Activated CD8-positive, alpha-beta memory T cell treated with anti-CD3 and anti-CD28 coated beads for 48 hours (primary cell): ENCODE results near the gene MLEC.
A peak's percentile ranks its signal among the peaks of the same experiment; 100 is the strongest.

Source experiments
- DNase-seq, 3 experiments: peaks; one replicate each; pipeline ENCODE4 v3.0.0-alpha.2; 2020; ENCODE audit warnings: low read depth in 2 of 3, low spot score in 2 of 3

MLEC gene

DNA sequence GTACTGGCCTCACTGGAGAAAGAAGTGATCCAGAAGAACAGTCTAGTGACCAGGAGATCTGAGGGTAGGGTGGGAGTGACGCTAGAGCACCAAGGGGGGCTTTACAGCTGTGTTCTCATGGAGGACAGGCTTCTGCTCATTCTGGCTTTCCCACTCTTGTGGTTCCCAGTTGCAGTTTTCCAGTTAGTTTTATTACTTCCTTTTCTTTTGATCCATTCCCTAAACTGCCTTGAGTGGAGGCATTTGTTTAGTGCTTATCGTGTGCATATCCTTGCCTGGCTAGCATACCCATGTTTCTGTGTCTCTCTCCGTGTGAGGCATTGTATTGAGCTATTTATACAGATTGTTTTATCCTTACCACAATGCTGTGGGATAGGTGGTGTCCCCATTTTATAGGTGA, 4.0 kb downstream of the MLEC start:
- DNase-seq = no peak

DNA sequence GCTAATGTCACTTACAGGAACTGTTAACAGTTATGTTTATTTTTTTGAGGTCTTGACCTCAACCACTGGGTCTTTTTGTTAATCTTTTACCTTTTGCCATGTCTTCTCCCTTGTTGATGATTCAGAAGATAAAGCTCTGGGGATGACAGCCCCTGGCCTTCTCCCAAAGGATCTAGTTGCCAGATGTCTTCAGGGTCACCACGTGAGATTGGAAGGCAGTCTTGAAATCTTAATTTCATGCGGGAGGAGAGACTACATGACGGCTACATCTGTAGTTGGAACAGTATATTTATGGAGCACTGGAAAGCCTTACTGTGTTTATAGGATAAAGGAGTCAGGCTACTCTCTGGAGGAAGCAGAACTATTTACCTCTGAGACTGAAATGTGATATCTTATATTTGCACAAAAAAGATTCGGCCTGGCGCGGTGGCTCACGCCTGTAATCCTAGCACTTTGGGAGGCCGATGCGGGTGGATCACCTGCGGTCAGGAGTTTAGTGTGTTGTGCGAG, 5.6 kb downstream of the MLEC start:
- no peak for DNase-seq

DNA sequence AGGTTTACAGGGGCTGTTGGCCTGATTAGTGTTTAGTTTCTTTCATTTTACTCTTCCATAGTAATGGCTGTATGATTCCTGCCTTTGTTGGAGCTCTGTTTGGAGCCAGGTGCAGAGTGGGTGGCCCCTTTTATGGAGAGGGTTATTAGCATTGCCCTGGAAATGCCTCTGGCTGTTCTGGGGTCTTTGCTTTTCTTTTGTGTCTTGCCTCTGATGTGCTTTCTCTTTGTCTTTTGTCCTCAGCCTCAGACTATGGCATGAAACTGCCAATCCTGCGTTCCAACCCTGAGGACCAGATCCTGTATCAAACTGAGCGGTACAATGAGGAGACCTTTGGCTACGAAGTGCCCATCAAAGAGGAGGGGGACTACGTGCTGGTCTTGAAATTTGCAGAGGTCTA, 6.9 kb downstream of the MLEC start:
- no peak for DNase-seq

DNA sequence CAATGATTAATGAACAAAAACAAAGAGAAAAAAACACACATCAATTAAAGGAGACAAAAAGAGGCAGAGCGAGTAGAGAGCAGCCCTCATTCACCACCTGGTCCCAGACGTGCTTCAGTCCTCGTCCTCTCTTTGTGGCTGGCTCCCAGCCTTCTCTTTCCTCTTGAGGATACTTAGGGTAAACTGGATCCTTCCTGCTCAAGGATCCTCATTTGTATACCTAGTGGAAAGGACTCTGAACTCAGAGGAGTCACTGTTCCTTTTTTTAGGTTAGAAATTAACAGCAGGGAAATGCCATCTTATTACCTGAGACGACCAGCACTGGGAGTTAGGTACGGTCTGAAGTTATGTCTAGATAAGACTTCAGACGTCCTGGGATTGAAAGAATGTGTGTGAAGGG, 9.7 kb downstream of the MLEC start:
- no peak for DNase-seq

DNA sequence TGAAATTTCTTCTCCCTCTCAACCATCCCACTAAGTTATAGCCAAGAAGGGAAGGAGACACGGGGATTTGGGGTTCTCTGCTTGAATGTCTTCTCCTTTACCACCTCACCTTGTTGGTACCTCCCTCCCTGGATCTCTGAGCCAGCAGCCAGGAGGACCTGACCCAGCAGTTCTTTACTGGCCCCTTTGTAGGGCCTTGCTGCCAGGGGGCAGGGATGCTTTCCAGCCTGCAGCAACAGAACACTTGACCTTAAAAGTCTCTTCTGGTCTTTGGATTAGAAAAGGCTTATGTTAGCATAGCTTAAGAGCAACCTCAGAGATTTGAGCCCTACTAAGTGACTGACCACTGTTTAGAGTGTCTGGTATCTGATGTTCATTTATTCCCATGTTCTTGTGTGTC, 10.4 kb downstream of the MLEC start:
- DNase-seq = no peak

DNA sequence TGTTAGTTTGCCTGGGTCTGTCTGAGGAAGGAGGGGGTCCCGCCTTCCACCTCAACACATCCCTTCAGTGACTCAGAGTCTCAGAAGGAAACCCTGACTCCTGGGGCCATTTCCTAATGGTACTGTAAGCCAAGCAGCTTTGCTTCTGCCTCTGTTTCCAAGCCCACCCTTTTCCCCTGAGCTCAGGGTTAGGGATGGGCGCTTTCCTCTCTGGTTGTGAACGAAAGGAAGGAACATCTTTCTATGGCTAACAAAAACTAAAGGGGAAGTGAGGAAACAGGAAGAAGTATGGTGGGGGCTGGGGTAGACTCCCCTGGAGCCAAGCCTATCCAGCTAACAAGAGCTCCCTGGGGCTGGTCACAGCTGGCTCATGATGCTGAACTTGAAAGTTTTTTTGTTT, 11.7 kb downstream of the MLEC start:
- no peak for DNase-seq

DNA sequence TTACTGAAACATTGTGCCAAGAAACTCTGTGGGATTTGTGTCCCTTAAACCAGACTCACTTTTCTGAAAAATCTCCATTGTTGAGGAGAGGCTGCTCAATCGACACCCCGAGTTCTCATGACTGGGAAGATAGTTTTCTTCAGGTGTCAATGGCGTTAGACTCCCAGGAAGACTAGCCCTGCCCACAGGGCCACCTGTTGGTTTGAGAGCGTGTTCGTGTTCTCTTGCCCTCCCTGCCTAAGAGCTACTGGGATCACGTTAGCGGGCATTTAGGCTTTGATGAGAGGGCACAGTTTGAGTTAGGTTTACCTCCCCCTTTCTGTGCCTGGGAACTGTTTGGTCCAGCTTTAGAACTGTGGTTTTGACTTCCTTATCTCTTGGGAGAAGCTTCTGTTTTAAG, 12.6 kb downstream of the MLEC start:
- DNase-seq = no peak

DNA sequence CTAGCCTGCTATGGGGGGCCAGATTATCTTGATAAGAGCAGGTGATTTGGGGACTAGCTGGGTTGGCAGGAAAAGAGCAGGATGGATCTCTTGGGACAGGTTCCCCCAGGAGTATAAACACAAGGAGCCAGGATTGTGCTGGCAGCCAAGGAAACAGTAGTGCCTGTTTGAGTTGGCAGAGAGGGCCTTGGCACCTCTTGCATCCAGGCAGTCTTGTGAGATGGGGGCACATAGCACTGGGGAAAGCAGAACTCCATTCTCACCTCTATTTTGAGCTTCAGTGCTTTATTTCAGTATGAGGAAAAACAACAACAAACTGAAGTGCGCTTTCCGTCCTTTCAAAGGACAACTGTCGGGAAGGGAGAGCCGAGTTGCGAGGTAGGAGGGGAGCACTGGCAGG, 13.9 kb downstream of the MLEC start:
- no peak for DNase-seq

DNA sequence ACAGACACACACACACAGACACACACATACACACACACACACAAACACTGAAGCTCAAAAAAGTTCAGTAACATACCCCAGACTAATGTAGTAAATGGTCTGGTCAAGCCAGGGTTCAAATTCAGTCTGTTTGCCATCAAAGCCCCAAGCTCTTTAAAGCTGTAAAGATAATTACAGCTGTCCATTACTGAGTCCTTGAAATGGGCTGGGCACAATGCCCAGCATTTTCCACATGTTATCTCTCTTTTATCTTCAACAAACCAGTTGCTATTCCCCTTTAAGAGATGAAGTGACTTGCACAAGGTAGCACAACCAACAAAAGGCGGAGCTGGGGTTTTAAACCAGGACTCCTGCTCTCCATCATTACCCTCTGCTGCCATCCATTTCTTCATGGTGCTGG, 15.7 kb downstream of the MLEC start:
- no peak for DNase-seq

DNA sequence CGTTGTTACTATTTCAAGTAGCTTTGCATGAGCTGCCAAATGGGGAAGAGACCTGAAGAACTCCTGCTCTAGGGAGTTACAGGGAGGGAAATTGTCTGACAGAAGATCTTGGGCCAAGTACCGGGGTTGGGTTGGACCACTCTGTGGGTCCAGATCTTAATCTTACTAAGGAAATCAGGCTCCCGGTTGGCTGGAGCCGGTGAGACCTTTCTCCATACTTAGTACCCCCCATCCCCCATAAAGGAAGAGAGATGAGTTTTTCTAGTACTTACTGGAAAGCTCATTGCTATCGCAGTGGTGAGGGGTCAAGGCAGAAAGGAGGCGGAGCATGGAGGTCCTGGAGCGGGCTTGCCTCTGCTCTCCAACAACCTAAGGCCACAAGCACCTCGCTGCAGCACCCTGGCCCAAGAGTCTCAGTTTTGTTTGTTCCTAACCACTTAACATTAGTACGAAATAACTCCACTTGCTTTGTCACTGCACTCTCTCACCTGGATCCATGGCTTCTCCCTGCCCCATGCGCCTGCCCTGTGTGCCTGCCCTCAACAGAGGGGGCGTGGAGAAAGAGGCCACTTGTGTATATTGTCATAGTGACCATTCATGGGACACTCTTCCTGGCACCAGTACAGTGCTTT, 16.5 kb downstream of the MLEC start:
- DNase-seq = no peak

DNA sequence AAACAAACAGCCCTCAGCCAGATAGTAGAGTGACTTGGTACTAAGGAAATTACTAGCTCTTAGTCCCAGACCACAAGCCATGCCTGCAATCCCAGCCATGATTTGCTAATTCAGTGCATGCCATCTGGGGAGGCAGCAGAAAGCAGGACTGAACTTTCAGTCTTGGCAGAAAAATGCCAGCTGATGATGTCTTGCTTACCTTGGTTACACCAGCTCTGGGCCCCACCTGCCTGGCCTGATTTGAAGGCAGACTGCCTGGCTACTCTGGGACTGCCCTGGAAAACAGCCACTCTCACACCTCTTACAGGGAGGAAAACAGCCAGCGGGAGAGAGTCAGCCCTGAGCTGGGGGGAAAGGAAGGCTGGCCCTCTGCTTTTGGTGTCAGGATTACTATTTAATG, 18.7 kb downstream of the MLEC start:
- no peak for DNase-seq

DNA sequence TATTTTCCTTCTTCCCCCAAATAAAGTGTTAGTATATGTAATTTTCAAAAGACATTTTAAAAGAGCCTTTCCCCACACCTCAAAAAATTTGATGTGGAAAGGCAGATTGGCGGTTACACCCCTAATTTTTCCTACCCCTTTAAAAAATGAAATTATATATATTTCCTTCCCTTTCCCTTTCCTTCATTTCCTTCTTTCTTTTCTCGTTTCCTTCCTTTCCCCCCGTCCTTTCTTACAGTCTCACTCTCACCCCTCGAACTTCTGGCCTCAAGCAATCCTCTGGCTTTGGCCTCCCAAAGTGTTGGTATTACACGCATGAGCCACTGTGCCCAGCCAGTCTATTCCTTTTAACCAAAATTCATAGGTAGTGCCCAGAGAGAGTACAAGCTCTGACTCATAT, 19.1 kb downstream of the MLEC start:
- no peak for DNase-seq

DNA sequence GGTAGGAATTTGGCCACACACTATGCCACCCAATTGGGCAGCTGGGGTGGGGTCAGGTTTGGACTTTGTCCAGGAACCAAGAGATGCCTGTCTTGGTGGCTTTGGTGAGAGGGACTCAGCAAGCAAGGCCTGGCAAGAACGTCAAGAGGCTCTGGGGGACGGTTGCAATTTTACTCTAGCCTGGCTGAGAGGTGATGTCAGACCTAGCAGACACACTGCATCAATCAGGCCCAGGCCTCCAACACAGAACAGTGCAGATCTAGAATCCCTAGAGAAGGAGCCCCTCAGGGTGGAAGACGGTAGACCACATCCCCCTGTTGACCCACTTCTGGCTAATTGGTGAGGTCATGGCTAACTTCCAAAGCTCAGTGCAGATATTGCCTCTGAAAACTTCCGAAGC, 21.7 kb downstream of the MLEC start:
- DNase-seq = no peak

DNA sequence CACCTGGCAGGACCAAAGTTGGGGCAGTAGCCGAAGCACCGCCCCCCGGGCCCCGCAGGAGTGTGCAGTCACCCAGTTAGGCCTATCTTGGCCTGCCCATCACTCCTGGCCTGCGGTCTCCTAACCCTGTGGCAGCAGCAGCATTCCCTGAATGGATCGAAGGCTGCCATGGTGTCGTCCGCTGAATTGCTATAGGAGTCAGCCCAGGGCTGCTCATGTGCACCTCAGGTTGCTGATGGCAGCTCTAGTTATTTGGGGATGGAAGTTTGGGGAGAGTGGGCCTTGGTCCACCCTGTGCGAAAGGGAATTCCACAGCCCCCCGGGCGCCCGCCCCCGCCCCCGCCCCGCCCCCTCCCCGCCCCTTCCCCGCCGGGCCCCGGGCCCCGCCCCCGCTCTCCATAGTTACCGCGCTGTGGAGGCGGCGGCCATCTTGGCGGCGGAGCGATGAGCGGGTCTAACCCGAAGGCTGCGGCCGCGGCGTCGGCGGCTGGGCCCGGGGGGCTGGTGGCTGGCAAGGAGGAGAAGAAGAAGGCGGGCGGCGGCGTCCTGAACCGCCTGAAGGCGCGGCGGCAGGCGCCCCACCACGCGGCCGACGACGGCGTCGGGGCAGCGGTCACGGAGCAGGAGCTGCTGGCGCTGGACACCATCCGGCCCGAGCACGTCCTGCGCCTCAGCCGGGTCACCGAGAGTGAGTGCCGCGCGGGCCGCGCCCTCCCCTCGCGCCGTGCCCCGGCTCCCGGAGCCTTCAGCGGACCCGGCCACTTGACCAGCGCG, 23.3 kb downstream of the MLEC start, which contains the start of gene UNC119B:
Gene UNC119B (plus strand): TSS at position 428 of the 774 bp plus-strand sequence. CDS start 17 bp downstream, at position 445.
- peak; percentile 33 to 48 (median 47) for DNase-seq

DNA sequence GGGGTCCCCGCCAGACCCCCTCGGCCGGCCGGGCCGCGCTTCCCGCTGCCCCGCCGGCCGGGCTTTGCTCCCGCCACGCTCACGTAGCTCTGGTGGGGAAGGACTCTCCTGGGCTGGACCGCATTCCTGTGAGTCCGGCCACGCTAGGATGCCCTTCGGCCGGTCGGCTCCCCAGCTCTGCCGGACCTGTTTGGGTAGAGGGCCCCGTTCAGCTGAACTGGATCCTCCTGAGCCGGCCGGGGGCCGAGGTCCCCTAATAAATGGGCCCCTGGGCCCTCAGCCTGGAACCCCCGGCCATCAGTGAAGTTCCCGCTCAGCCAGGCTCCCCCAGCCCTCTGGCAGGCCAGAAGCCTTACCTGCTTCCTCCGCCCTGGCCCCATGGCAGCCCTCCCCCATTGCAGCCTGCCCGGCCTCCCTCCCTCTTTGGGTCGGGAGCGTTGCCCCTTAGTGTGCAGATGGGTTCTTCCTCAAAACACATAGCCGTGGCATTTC, 23.9 kb downstream of the MLEC start:
- DNase-seq = no peak

DNA sequence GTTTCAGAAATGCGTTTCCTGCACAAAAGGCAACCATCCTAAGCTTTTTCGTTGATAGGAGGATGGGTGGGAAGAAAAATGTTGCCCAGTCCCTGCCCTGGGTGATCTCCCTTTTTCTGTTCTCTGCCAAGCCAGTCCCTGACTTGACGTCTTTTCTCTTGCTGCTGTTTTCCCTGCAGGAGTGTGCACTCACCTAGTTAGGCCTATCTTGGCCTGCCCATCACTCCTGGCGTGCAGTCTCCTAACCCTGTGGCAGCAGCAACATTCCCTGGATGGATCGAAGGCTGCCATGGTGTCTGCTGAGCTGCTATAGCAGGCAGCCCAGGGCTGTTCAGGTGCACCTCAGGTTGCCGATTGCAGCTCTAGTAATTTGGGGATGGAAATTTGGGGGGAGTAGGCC, 24.5 kb downstream of the MLEC start:
- no peak for DNase-seq

DNA sequence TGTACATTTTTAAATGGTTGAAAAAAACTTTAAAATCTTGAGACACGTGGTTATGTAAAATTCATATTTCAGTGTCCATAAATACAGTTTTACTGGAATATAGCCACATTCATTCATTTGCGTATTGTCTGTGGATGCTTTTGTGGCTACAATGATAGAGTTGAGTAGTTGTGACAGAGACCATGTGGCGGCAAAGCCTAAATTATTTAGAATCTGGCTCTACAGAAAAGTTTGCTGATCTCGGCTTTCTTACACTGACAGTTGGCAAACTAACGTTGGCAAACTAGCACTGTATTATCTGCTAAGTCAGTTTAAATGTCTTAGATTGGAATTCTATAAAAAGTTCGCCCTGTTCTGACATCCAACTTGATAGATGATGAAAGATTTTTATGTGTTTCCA, 25.7 kb downstream of the MLEC start:
- DNase-seq = no peak

DNA sequence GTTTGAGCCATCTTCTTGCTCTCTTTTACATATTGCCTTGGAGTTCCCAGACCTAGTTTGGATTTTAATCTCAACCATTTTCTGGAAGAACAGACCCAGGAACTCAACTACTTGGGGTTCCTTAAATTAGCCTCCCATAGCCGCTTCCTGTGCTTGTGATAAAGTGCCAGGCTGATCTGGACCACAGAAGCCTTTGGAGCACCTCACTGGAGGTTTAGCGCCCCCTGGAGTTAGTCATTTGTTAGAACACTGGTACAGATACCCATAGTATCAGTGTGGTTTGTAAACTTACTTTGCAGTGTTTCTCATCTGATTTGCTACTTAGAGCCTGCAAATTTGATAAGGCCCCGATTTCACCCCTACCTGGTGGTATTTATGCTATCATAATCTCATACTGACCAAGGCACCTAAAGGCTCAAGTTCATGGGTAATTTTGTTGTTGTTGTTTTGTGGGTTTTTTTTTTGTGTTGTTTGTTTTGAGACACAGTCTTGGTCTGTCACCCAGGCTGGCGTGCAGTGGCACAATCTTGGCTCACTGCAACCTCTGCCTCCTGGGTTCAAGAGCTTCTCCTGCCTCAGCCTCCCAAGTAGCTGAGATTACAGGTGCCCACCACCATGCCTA, 27.0 kb downstream of the MLEC start:
- DNase-seq = peak in 1 of 3 experiments; percentile 63

DNA sequence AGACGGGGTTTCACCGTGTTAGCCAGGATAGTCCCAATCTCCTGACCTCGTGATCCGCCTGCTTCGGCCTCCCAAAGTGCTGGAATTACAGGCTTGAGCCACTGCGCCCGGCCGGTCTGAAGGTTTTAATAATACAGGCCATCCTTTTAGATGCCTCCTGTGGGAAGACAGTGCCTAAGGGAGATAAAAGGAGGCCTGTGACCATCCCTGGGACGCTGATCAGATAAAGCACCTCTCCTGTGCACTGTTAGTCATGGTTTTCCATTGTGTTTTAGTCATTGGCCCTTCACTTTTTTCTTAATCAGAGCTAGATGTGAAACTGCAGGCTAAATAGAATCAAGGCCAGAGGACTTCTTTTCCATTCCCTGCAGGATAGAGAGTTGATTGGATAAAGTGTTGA, 31.1 kb downstream of the MLEC start:
- no peak for DNase-seq

DNA sequence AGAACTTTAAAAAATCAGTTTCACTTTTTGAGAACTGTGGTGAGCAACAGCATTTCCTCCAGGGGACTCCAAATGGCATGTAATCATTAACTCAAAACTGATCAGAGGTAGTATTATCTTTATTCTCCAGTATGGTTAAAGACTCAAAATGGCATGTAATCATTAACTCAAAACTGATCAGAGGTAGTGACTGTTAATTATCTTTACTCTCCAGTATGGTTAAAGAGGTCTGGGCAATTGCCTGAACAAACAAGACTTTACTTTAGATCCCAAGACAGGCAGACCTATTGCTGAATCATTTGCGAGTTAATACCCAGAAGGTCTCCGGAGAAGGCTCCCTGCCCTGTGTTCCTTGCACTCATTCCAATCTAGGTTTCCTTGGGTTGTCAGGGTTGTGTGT, 32.1 kb downstream of the MLEC start:
- no peak for DNase-seq

DNA sequence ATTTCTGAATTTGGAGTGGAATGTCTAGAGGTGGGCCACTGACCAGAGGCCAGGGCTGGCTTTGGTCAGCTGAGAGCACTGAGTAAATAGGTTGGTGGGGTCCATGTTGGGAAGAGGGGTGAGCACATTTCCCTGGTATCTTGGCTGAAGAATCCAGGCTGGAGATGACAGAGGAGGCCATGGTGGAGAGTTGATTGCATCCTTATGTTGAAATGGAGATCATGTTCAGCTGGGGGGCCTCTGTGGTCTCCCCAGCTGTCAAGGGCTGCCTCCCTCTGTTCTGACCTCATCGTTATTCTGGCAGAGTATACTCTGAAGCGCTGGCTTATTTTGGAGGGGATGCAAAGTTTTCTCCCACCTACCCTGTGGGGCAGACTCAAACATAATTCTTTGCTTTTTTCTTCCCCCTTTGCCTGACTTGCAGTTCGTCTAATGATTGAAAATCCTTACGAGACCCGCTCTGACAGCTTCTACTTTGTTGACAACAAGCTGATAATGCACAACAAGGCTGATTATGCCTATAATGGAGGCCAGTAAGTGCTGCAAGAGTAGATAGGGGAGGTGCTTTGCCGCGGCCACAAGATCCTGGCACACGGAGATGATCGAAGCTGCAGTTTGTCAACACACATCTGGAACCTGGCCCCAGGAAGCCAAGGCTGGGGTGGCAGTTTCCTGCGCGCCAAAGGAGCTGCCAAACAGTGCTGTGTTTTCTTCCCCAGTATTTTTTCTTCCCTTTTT, 32.7 kb downstream of the MLEC start:
- no peak for DNase-seq
